ENCODE results near the gene HKDC1.
"Not testable (repeated sequence)": the region's sequence is repeated elsewhere in the genome, so short reads cannot be mapped to it uniquely, and the experiment has no call there.

The HKDC1 gene

GRCh38 chr10:69278446-69278963 is 58.4 kb downstream of the HKDC1 start, which contains the start of gene HK1:
TSS of gene HK1 (plus strand) at chr10:69278496.
- DNase-seq (ENCODE audit: low read depth) = no peak

GRCh38 chr10:69279110-69279509 is 59.0 kb downstream of the HKDC1 start:
- DNase-seq (ENCODE audit: low read depth) = no peak

DNA sequence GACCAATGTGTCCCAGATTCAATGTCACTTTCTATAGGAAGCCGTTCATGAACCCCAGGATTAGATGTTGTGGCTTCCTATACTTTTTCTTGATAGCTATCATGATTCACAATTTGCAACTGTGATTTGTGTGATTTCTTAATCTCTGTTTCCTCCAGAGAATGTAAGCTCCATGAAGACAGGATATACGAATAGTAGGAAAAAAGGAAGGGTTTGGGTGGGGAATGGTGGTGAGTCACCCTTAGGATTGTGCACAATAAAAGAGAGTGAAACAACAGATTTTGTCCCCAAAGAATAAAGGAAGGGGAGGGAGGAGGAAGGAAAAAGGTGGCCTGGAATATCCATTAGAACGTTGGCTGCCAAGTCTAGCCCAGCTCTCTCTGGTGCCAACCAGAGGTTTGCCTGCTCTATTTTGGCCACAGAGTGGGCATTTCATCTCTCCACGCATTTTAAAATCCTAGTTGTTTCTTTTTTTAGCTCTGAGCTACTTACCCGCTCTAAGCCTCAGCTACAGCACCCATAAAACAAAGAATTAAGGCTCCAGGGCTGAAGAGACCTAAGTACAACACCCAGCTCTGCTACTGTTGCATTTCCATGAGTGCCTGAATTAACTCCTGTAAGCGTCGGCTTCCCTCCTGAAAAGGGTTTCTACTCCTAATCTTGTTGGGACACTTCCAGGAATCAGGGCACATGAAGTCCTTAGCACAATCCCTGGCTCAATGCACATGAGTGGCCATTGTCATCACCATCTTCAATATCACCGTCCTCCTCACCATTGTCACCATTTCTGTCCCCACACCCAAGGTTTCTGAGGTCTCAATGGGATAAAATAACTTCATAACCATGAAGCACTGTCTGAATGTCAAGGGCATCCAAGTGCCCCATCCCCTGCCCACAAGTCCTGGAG is 61.6 kb downstream of the HKDC1 start:
- no peak for DNase-seq (ENCODE audit: low read depth)

GRCh38 chr10:69284402-69284801 is 64.3 kb downstream of the HKDC1 start:
- DNase-seq (ENCODE audit: low read depth) = not testable (repeated sequence)

DNA sequence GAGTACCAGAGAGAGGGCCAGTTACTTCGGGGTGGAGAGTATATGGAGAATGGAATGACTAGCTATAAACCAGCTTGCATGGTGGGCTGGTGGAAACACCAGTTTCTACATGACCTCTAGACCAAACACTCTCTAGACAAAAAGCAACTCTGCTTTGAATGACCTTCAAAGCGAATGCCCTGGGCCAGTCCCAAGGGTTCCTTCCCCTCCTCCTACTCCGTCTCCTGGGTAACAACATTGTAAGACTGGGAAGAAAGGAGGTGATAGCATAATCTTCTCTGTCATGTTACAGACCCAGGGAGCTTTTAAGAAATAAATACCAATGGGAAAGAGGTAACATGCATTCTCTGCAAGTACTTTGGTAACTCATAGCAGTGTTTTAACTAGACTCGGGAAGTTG is 65.6 kb downstream of the HKDC1 start:
- no peak for DNase-seq (ENCODE audit: low read depth)

DNA sequence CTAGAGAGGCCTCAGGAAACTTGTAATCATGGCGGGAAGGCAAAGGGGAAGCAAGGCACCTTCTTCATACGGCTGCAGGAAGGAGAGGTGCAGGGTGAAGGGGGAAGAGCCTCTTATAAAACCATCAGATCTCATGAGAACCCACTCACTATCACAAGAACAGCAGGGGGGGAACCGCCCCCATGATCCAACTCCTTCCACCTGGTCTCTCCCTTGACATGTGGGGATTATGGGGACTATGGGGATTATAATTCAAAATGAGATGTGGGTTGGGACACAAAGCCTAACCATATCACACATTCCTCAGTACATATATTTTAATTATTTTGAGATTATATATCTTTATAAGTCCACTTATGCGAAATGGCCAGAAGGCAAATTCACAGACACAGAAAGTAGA is 67.0 kb downstream of the HKDC1 start:
- DNase-seq (ENCODE audit: low read depth) = no peak

DNA sequence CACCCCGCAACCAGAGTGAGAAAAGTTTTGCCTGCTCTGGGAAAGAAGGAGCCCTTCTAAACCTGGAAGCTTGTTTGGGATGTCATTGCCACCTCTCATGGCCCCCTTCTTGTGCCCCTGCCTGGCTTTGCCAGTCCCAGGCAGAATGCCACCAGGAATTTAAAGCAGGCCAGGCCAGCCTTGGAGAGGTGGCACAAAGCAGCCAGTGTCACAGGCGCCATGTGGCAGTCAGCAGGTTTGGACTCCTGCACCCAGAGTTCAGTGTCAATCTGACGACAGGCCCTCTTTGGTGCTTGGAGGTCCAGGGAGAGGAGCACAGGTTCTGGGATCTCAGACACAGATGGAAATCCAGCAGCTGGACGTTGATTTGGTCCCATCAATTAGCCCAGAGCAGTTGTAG is 70.9 kb downstream of the HKDC1 start:
- no peak for DNase-seq (ENCODE audit: low read depth)

DNA sequence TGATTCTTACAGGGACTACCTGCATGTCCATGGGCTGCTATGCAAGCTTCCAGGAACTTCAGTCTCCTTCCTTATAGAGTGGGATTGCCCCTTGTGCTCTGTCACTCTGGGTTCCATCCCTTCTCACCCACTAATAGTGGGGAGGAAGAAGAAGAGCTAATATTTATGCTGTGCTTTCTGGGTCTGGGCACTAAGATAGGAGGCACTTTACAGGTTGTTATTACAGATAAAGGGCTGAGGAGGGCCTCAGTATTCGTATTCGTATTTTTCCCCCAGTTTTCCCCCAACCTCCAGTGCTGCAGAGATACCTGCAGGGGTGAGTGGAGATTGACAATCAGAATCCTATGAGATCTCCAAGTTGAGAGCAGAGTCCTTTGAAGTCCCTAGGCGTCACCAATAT is 72.3 kb downstream of the HKDC1 start:
- no peak for DNase-seq (ENCODE audit: low read depth)

- DNase-seq (ENCODE audit: low read depth) = no peak
Observed at GRCh38 chr10:69295027-69295636, 75.0 kb downstream of the HKDC1 start.

GRCh38 chr10:69303632-69304051 is 83.5 kb downstream of the HKDC1 start:
- DNase-seq (ENCODE audit: low read depth) = no peak

GRCh38 chr10:69306421-69306820 is 86.3 kb downstream of the HKDC1 start:
- no peak for DNase-seq (ENCODE audit: low read depth)

DNA sequence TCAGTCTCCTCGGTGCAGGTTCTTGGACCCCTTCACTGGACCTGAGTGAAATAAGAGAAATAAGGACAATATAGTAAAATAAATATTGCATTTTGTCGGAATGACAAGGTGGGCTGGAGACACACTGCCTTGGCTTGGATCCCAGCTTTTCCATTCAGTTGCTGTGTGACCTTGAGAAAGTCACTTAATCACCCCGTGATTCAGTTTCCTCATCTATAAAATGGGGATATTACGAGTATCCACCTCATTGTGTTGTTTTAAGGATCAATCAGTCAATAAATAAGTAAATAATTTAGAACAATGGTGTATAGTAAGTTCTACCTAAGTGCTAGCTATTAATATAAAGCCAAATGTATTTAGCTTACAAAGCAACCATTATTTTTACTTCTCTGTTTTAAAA is 87.3 kb downstream of the HKDC1 start:
- no peak for DNase-seq (ENCODE audit: low read depth)

DNA sequence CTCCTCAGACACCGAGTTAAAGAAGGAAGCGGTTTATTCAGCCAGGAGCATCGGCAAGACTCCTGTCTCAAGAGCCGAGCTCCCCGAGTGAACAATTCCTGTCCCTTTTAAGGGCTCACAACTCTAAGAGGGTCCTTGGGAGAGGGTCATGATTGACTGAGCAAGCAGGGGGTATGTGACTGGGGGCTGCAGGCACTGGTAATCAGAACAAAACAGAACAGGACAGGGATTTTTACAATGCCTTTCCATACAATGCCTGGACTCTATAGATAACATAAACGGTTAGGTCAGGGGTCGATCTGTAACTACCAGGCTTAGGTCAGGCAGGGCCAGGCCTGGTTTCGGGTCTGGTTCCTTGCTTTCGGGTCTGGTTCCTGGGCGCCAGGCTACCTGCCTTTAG is 88.2 kb downstream of the HKDC1 start:
- DNase-seq (ENCODE audit: low read depth) = not testable (repeated sequence)

DNA sequence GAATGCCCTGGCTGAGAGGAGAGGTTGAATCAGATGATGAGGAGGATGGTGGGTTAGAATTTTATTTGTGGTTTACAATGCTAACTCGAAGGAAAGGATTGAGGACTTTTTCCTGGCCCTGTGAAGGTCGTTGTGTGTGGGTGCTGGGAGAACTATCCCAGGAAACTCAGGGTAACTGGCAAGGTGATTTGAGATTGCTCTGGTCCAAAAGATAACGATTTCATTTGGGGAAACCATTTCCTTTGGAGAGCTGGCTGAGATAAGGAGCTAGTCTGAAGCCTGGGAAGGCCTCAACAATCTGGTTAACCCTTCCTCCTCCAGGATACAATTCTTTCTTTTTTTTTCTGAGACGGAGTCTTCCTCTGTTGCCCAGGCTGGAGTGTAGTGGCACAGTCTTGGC is 91.2 kb downstream of the HKDC1 start:
- DNase-seq (ENCODE audit: low read depth) = no peak

DNA sequence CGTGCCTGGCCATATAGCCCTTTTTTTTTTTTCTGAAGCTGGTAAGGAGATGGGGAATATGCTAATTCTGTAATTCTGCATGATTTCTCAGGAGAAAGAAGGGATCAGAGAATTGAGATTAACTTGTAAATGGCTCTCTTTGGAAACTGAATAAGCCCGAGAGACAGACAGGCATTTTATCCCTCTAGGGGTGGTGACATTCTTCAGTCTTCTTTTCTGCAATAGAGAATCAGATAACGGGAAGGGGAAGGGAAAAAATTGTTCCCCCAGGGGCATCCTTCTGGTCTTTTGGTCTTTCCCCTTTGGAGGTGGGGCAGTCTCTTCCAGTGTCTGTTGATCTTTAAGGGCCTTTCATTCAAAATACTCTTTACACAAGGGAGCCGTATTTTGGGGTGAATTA is 92.4 kb downstream of the HKDC1 start:
- no peak for DNase-seq (ENCODE audit: low read depth)

GRCh38 chr10:69315100-69315542 is 95.0 kb downstream of the HKDC1 start:
- DNase-seq (ENCODE audit: low read depth) = no peak

GRCh38 chr10:69315610-69316312 is 95.6 kb downstream of the HKDC1 start:
- DNase-seq (ENCODE audit: low read depth) = no peak

DNA sequence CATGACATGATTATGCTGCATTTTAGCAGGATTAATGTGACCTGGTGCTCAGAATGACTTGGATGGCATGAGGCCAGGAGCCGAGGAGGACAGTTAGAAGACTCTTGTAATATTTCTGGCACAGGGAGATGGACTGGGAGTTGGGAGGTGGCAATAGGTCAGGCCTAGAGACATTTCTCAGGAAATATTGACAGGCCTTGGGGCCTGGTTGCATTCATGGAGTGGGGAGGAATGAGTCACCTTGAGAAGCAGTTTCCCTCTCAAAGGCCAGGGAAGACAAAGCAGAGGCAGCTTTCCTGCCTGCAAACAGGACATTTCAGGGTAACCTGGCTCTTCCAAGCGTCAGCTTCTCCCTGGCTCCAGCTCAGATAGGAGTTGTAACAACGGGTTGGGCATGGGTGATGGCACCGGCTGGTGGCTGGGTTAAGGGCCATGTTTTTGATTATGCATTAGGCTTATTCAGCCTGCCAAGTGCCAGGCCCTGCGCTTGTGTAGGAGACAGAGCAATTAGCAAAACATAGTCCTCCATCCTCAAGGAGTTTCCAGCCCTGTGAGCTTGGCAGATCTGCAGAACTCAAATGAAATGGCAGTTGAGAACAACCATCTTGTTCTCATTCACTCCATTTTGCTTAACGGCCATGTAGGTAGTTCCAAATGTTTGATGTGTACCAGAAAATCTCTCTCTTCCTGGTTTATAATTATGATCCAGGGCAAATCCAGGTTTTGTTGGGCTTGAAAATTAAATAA is 96.4 kb downstream of the HKDC1 start:
- no peak for DNase-seq (ENCODE audit: low read depth)
